Measurements from ENCODE around the gene ADK.

Gene ADK

GRCh38 chr10:74755273-74755672 is 604.3 kb downstream of the ADK start:
- DNase-seq = no peak
